NCI-H2227 (cell line): Measurements from ENCODE around the gene SOST.
"Not testable (repeated sequence)": the region's sequence is repeated elsewhere in the genome, so short reads cannot be mapped to it uniquely, and the experiment has no call there.

Experiments
- DNase-seq: peaks from one replicate; lab custom pipeline; 2025; ENCODE audit not compliant: unreplicated experiment; lab: John Stamatoyannopoulos, UW

Gene SOST

DNA sequence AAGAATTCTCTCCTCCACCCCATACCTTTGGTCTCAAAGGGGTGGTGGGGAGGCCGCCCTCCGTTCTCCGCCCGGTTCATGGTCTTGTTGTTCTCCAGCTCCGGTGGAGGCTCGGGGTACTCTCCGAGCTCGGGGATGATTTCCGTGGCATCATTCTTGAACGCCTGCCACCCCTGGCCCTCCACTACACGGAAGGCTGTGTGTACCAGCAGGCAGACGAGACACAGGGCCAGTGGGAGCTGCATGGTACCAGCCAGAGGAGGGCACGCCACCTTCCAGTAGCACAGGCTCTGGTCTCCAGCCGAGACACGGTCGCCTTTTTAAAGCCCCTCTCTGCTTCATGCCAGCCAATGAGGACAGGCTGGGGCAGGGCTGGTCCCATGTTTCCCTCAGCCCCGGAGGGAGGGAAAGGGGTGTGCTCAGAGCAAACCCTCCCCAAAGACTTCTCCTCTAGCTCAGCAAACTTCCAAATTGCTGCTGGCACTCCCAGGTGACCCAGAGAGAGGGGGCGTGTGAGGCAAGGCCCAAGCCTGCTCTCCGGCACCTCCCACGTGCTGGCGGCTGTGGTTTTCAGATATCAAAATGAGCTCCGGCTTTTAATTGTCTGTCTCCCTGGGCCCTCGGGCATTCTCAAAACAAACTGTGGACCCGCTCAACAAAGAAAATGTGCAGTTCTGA, at the start of gene SOST:
TSS of gene SOST (minus strand) at position 295 of the 678 bp plus-strand sequence. CDS start at position 245, 50 bp downstream.
- DNase-seq: no peak

DNA sequence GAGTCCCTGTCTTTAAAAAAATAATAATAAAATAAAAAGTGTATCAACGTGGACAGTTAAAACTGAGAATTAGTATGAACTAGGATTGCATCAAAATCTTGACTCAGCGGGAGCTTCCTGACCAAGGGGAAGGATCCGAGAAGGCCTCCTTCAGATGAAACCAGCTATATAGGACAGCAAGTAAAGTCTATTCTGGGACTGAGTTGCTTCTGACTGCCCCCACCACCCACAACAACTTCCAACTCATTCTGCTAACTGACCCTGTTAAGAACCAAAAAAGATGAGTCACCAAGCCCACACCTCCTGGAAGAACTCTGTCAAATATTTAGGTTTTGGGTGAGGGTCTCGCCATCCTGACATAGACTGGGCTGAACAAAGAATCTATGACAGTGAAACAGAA, 49.5 kb upstream of the SOST start:
- no peak for DNase-seq

DNA sequence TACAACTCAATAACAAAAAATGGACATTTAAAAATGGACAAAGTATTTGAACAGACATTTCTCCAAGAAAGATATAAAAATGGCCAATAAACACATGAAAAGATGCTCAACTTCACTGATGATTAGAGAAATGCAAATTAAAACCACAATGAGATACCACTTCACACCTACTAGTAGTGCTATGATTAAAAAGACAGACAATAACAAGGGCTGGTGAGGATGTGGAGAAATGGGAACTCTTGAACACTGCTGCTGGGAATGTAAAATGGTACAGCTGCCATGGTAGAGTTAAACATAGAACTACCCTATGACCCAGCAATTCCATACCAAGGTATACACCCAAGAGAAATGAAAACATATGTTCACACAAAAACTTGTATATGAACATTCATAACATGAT, 46.5 kb upstream of the SOST start:
- DNase-seq: no peak

DNA sequence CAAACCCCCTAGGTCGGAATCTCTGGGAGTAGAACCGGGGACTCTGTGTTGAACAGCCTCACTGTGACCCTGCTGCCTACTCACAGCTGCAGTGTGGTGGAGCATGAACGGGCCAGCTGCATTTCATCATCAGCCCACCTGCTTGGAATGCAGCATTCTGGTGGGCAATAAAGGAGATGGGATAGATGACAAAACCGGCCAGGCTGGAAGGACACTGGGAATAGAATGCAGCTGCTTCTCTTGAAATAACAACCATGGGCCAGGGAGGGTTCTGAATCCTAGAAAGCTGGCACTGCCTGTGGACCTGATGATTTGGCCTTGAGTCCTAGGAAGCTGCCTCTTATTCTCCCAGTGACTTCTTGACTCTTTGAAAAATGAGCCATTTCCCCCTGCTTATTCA, 45.2 kb upstream of the SOST start:
- no peak for DNase-seq

DNA sequence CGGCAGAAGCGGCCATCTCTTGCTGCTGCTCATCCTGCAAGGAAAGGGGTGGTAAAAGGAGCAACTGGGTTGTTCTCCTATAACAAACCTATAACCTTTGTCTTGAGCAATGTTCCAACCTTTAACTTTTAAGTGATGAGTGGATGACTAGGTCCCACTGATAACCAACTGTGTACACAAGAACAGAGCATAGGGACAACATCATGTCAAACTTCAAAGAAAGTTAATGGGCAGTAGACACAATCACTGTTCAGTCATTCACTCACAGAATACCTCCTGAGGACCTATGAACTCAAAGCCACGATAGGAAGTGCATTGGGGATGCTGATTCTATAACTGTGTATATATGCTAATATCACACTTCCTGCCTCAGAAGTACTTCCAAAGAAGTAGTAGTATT, 43.3 kb upstream of the SOST start:
- DNase-seq: no peak

DNA sequence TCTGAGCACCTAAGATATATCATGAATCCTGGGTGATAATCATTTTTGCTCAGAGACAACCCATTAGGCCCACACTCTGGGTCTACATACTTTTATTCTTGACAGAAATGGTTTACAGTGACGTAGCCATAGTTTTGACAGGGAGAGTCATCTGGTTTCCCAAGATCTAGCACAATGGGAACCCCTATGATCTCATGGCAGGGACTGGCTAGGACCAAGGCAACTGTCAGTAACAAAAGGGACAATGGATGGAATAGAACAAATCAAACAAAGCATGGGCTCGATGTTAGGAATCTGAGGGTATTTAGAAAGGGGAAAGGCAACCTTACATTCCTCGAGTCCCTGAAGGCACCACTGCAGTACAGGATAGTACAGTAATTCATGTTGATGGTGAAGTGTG, 42.1 kb upstream of the SOST start:
- no peak for DNase-seq

DNA sequence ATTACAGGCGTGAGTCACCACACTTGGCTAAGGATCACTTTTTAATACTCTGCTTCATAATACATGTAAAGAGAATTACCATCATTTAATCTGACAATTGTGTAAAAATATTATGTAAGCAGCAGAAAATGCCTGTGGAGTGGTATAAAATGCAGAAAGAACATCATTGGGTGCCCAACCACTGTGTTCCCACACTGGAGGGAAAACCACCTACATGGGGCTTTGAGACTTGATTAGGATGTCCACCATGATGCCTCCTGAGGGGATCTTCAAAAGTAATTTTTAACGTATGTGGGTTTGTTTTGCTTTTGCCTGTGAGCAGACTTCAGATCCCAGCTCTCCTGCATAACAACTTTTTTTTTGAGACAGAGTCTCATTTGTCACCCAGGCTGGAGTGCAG, 40.5 kb upstream of the SOST start:
- no peak for DNase-seq

DNA sequence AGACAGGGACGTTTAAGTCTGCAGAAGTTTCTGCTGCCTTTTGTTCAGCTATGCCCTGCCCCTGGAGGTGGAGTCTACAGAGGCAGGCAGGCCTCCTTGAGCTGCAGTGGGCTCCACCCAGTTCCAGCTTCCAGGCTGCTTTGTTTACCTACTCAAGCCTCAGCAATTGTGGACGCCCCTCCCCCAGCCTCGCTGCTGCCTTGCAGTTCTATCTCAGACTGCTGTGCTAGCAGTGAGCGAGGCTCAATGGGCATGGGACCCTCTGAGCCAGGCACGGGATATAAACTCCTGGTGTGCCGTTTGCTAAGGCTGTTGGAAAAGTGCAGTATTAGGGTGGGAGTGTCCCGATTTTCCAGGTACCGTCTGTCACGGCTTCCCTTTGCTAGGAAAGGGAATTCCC, 39.4 kb upstream of the SOST start:
- DNase-seq: not testable (repeated sequence)

DNA sequence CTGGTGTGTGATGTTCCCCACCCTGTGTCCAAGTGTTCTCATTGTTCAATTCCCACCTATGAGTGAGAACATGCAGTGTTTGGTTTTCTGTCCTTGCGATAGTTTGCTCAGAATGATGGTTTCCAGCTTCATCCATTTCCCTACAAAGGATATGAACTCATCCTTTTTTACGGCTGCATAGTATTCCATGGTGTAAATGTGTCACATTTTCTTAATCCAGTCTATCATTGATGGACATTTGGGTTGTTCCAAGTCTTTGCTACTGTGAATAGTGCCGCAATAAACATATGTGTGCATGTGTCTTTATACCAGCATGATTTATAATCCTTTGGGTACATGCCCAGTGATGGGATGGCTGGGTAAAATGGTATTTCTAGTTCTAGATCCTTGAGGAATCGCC, 34.1 kb upstream of the SOST start:
- not testable (repeated sequence) for DNase-seq

DNA sequence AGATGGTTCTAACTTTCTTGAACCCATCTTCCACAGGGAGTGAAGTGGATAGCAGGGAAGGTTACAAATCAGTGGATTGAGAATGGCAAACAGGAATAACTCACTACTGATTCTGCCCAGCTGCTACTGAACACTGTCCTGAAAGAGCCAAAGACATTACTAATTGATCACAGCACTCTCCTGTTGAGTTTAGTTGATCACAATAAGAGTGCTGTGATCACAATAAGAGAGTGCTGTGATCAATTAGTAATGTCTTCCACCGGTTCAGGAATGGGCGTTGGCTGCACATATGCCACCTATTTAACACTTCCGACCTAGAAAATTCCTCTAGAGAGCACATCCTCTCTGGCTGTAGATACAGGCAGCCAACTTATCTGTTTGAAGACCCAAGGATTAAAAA, 33.0 kb upstream of the SOST start:
- DNase-seq: peak; percentile 24

DNA sequence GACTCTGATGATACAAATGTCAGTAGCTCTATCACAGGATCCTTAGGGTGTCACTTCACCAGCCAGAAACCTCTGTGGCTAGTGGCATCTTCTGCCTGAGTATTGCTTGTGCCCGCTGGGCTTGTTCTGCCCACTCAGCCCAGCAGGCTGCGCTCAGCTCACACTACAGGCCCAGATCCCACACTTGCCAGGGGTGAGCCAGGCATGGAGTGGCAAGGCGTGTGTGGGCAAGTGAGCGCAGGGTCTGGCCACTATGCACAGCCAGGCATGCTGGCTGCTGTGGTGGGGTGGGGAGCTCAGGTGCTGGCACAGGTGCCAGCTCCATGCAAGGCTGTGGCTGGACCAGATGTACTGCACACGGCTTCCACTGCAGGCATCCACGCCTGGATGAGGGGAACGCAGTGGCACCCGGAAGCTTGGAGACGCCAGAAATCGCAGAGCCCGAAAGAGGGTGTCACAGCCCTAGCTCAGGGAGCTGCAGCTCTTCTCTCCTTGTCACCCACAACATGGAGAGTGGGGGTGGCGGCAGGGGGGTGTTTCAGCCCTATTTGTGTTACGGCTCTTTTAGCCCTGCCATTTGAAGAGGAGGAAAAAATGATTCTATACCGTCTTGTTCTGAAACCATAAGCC, 31.8 kb upstream of the SOST start:
- no peak for DNase-seq

DNA sequence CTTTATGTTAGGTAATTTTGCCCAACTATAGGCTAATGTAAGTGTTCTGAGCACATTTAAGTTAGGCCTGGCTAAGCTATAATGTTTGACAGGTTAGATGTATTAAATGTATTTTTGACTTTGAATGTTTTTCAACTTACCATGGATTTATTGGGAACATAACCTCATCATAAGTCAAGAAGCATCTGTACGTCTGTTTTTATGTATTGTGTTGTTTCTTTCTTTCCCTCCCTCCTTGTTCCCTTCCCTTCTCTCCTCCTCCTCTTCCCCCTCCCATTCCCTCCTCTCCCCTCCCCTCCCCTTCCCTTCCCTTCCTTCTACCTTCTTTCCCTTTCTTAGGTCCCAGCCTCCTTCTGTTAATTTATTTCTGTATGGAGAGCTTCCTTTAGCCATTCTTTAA, 30.9 kb upstream of the SOST start:
- no peak for DNase-seq

DNA sequence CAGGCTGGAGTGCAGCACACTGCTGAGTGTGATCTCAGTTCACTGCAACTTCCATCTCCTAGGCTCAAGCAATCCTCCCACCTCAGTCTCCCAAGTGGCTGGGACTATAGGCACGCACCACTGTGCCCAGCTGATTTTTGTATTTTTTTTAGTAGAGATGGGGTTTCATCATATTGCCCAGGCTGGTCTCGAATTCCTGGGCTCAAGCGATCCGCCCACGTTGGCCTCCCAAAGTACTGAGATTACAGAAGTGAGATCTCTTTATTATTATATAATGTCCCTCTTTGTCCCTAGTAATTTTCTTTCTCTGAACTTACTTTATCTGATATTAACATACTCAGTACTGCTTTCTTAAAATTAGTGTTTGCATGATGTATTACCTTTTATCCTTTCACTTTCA, 29.9 kb upstream of the SOST start:
- no peak for DNase-seq

DNA sequence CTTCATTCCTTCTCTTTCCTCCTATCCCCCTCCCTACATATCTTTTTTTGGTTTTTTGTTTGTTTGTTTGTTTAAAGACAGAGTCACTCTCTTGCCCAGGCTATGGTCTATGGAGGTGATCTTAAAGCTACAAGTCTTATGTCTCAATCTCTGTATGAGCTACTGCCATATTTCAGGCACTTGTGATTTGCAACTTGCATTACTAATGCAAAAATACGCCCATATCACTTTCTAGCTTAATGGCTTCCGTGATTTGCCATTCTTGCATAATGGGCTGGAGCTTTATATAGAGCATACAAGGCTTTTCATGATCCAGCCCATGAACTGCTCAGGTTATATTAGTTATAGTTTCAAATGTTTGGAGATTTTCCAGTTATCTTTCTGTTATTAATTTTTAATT, 29.1 kb upstream of the SOST start:
- DNase-seq: no peak

DNA sequence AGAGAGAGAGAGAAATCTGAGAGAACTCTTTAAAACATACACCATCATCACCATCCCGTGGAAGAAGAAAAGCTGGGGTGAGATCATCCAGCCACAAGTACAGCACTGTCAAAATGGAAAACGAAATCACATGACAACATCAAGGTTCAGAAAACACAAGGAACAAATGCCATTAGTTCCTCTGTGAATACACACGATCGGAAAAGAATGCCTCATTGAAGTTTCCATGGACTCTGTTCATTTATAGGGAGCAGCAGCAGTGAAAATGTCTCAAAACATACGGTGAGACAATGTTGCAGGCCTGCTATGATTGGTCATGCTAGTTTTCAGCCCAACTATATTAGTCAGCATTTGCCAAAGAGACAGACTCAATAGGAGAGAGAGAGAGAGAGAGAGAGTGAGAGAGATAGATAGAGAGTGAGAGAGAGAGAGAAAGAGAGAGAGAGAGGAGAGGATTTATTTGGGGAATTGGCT, 26.1 kb upstream of the SOST start:
- DNase-seq: no peak

DNA sequence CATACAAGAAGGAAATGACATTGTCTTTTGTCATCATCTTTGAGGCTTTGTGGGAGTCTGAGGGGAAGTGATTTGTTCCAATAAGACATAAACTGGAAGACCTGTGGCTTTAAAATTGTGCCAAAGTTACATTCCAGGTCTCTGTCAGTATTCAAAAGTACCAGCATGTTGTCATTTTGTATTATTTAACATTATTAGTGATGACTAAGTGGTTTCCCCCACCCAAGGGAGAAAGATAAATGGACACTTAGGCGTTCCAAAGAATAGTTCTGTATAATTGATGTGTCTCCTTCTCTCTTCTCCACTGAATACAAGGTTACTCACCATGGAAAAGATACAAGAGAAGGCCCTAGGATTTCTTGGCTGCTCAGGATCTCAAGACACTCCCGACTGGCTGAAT, 25.5 kb upstream of the SOST start:
- no peak for DNase-seq

DNA sequence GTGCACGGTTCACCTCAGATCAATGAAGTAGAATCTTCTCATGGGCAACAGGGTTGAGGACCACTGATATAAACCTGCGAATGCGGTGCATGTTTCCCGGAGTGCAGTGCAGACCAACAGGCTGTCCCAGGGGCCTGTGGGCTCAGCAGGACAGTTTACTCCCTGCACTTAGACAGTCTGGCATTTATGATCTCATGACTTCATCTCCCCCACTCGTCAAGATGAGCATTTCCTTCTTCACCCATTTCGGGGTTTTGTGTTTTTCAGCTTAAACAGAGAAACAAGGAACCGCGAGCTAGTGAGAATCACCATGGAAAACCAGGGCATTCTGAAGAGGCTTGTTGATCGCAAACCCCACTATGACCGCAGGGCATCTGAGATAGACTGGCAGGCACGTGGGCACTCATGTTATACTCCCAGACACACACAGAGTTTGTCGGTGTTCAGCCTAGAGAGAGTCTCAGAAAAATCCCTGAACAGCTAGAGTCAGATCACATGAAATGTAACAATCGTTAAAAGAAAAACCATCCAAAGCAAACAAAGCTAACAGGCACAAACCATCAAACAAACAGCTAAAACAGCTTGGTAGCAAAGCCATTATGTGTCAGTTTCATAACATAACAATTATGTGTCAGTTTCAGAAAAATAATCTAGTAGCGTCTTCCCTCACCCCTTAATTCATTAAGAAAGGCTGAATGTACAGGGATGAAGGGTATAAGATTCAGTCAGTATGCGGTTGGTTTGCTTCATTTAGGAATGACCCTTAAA, 24.5 kb upstream of the SOST start:
- no peak for DNase-seq

DNA sequence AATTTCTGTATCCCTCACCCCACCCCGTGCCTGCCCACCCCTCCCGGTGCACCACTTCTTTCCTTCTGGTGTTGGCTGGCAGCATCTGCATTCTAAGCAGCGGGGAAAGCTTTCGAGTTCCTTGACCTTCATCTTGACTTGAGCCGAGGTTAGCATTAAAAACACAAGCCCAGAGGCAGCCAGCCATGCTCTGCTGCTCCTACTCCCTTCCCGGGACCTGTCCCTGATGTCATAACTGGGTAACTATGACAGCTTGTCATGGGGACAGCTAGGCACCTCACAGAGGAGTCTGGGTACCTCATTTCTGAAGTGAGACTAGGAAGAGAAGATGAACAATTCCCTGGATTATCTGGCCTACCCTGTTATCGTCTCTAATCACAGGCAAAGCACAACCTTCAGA, 21.5 kb upstream of the SOST start, which contains the start of gene CFAP97D1:
TSS of gene CFAP97D1 (plus strand) at position 301 of the 400 bp plus-strand sequence. CDS start at position 329, 28 bp downstream.
- DNase-seq: no peak

DNA sequence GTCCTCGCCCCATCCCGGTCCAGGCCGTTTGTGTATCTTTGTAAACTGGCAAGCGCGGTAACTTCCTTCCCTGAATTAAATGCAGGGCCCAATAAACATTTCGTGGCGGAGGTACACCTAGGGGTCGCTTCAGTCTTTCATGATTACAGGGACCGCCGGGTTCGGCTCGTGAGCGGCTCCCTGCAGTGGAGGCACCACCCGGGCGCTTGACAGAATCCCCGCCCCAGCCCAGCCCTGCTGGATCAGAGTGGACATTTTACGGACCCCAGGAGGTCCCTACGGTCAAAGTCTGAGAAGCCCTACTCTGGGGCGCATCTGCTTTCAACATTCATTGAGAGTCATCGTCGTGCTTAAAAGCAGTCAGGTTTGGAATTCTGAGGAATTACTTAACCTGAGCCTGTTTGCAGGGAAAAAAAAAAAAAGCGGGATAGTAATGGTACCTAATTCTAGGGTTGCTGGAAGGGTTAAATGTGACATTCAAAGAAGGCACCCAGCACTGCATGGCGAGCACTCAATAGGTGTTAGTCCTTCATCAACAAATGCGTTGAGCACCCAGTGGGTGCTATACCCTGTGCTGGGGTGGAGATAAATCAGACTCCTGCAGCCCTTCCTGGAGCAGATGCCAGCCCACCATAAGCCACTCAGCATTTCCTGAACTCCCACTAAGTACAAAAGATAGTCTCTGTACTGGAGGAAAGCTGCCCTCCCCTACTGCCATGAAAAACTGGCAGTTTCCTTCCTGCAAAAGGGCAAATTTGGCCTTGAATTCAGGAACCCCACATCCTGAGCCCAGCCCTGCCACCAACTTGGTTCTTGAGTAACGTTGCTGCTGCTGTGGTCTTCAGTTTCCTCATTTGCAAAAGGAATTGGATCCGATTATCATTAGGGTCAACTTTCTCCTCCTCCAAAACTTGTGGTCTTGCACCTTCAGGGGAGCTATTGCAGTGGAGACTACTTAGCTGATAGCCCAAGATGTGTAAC, 20.8 kb upstream of the SOST start:
- DNase-seq: no peak

DNA sequence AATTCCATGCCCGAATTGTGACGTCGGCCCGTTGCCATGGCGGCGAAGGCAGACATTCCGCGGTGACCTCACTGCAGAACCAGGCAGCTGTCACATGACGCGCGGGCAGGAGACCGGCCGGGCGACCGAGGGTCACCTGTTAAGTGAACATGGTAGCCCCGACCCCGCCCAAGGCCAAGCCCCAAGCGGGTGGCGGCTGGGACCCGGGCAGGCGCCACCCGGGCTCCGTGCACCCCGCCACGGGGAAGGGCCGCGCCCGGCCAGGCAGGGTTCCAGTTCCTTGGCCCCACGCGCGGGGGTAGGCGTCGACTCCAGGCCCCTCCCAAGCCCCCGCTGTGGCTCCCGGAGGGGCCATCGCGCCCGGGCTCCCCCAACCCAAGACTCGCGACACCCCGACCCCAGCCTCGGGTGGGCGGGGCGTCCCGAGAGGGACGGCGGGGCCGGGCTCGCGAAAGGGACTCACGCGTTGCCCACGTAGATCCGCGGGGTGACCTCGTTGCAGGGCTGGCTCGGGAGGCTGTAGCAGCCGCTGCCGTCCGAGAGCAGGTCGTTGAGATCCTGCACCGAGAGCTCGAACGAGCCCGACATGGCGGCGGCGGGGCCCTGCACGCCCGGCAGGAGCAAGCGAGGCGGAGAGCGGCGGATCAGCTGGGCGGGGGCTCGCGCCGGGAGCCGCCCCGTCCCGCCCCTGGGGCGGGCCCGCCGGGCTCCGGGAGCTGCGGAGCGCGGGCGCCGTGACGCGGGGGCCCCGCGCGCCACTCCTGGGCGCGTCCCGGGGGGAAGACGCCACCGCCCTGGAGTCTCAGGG, 19.9 kb upstream of the SOST start, which contains the start of gene DUSP3:
TSS of gene DUSP3 (minus strand) at position 641 of the 808 bp plus-strand sequence. CDS start at position 588, 53 bp downstream.
- DNase-seq: peak; percentile 95
